AG09309 (cell line): ENCODE data around the gene PGAM5.

Source experiments
- DNase-seq: peaks from one replicate; pipeline ENCODE4 v3.0.0-alpha.2; 2010; ENCODE audit warnings: low read depth
- H3K4me3 ChIP-seq: 2 replicates; pipeline ENCODE4 v1.5.1; 2011; ENCODE audit warnings: mild to moderate bottlenecking, low read depth, low read length, moderate library complexity; ENCODE audit not compliant: control insufficient read depth
- CTCF ChIP-seq: IDR thresholded peaks from 2 replicates; pipeline ENCODE4 v1.5.1; 2011; ENCODE audit warnings: mild to moderate bottlenecking, low read depth, low read length, inconsistent platforms; ENCODE audit not compliant: insufficient read depth, control insufficient read depth; ENCODE audit errors: missing control alignments

Gene PGAM5

DNA sequence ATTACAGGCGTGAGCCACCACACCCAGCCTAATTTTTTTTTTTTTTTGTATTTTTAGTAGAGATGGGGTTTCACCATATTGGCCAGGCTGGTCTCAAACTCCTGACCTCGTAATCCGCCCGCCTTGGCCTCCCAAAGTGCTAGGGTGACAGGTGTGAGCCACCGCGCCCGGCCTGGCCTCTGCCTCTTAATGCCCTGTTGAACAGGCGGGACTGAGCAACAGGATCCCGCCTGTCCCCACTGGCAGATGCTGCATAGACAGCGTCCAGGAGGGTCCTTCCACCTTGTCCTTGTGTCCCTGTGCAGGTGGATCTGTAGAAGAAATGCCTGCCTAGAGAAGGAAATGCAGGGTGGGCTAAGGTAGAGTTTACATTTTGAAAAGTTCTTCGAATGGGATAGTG, 5.7 kb downstream of the PGAM5 start:
- no peak overlapping the region for H3K4me3 ChIP-seq
- TF ChIP-seq CTCF = no peak
- DNase-seq = no peak

- no peak for DNase-seq
- no peak overlapping the region for H3K4me3 ChIP-seq
- TF ChIP-seq CTCF = no peak
Measured at GRCh38 chr12:132717011-132717410, 6.4 kb downstream of the PGAM5 start.

DNA sequence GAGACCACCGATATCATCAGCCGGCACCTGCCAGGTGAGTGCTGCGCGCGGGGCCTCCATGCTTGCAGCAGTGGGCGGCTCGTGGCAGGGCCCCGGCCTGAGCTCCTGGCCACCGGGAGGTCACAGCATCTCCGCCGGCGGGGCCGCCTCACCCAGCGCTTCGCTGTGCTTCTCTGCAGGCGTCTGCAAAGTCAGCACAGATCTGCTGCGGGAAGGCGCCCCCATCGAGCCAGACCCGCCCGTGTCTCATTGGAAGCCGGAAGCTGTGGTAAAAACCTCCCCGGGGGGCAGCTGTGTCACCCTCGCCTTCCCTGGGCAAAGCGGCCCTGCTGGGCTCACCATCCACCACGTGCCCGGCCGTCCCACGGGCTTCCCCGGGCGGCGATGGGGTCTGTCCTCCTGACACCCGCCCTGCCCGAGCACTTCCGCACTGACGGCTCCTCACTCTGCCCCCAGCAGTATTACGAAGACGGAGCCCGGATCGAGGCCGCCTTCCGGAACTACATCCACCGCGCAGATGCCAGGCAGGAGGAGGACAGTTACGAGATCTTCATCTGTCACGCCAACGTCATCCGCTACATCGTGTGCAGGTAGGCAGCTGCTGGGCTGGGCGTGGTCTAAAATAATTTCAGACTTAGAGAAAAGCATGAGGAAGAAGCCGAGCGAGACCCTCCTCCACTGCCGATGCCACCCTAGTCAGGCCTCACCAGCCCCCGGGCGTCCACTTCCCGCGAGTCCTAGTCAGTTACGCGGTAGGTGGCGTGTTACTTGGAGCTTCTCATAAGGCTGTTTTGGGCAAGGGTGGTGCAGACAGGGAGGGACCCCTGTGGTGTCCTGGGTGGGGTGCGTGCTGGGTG, 7.1 kb downstream of the PGAM5 start:
- no peak for TF ChIP-seq CTCF

DNA sequence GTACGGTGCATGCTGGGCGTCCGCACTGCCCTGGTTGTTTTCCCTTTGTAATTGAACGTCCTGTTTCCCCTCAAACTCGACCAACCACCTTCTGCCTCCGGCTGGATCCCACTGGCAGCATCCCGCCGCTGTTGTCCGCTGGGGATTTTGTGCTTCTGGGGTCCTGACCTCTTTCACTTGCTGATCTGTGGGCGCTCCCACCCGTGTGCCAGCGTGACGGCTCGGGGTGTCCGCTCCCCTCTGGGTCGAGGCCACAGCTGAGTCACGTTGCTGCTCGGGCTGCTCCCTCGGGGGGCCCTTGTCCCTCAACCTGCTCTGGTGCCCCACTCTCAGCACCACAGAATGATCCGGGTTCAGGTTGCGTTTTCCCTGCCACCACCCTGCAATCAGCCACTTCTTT, 8.0 kb downstream of the PGAM5 start:
- no peak for TF ChIP-seq CTCF
- H3K4me3 ChIP-seq = no peak overlapping the region
- DNase-seq = no peak

More for the DNA sequence above, 7.1 kb downstream of the PGAM5 start:
- DNase-seq = no peak
- no peak overlapping the region for H3K4me3 ChIP-seq

DNA sequence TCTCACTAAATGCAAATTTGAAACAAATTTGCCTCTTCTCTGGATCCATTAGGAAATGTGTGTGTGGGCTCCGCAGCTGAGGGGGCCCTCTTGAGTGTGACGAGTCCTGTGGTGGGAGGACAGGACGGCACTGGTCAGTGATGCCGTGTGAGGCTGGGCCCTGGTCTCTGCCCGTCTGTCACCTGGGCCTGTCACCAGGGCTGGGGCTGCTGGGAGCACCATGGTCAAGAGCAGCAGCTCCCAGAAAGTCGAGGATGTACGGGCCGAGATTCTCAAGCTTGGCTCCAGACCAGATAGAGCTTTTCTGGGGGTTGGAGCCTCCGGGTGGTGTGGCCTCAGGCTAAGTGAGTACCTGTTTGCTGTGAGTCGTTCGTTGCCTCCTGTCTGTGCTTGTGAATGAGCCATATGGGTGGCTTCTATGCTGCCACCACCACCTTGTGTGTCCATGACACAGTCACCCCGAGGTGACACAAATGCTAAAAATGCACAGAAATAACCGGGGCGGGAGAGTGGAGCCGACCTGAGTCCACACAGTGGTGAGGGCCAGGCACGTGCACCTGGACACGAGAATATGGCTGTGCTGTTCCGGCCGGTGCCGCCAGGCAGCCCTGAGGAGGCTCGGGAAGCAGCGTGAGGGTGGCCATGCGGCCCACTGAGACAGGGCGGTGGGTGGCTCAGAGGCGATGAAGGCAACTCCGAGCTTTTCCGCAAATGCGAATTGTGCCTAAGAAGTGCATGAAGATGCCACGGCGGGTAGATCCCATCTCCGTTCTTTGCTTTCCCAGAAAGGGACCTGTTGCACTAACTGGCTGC, 8.7 kb downstream of the PGAM5 start:
- TF ChIP-seq CTCF = no peak
- no peak for DNase-seq

GRCh38 chr12:132719954-132720324, 9.3 kb downstream of the PGAM5 start:
- no peak overlapping the region for H3K4me3 ChIP-seq
- no peak for TF ChIP-seq CTCF
- DNase-seq = no peak

More for the DNA sequence above, 8.7 kb downstream of the PGAM5 start:
- no peak overlapping the region for H3K4me3 ChIP-seq
